ENCODE measurements around the gene DPP4.

GRCh38 chr2:162035981-162036380, 38.0 kb downstream of the DPP4 start:
- TF ChIP-seq CTCF (IDR thresholded peaks at IDR 0.05) (no peak), POLR2A (IDR thresholded peaks at IDR 0.05) (no peak)
